Measurements from ENCODE around the gene GALNT6.

GALNT6 gene

GRCh38 chr12:51343201-51343600 is 48.0 kb downstream of the GALNT6 start:
- H3K4me1 ChIP-seq (ENCODE audit: insufficient read depth, low read length, poor library complexity, severe bottlenecking): peaks cover 4% of the 10 kb centered on the region
- H3K9me3 ChIP-seq (ENCODE audit: insufficient read depth, low read depth, low read length): no peaks in the 10 kb centered on the region
- no peak overlapping the region for H3K4me2 ChIP-seq (ENCODE audit: low read depth, low read length, poor library complexity, severe bottlenecking)
- no peaks in the 10 kb centered on the region for H3K27me3 ChIP-seq (ENCODE audit: insufficient read depth, low read length, poor library complexity, severe bottlenecking)
- H4K20me1 ChIP-seq (ENCODE audit: insufficient read depth, low read length, poor library complexity, severe bottlenecking): no peaks in the 10 kb centered on the region
- H3K36me3 ChIP-seq (ENCODE audit: insufficient read depth, low read length): no peaks in the 10 kb centered on the region
- TF ChIP-seq CTCF (conservative IDR thresholded peaks at IDR 0.05; ENCODE audit: low read length) (no peak), EZH2phosphoT487 (IDR thresholded peaks at IDR 0.05; ENCODE audit: borderline replicate concordance) (no peak)
- no peak overlapping the region for H2AFZ ChIP-seq (ENCODE audit: low read length)
- H3K4me3 ChIP-seq (ENCODE audit: low read length, poor library complexity, severe bottlenecking): no peak overlapping the region
- H3F3A ChIP-seq (ENCODE audit: low read depth): no peaks in the 10 kb centered on the region
- H3K9me2 ChIP-seq (replicated peaks; ENCODE audit: low read depth, low read length): no peaks in the 10 kb centered on the region
- H3K79me2 ChIP-seq (ENCODE audit: insufficient read depth, low read length): no peaks in the 10 kb centered on the region
- H3K9ac ChIP-seq (ENCODE audit: low read depth, low read length, poor library complexity, severe bottlenecking): no peak overlapping the region

GRCh38 chr12:51342416-51342815 is 48.8 kb downstream of the GALNT6 start:
- H3K27me3 ChIP-seq (ENCODE audit: insufficient read depth, low read length, poor library complexity, severe bottlenecking): no peaks in the 10 kb centered on the region
- peaks cover 4% of the 10 kb centered on the region for H3K4me1 ChIP-seq (ENCODE audit: insufficient read depth, low read length, poor library complexity, severe bottlenecking)
- no peaks in the 10 kb centered on the region for H3K79me2 ChIP-seq (ENCODE audit: insufficient read depth, low read length)
- no peaks in the 10 kb centered on the region for H3K36me3 ChIP-seq (ENCODE audit: insufficient read depth, low read length)
- no peak overlapping the region for H3K4me3 ChIP-seq (ENCODE audit: low read length, poor library complexity, severe bottlenecking)
- H2AFZ ChIP-seq (ENCODE audit: low read length): no peak overlapping the region
- no peaks in the 10 kb centered on the region for H3K9me2 ChIP-seq (replicated peaks; ENCODE audit: low read depth, low read length)
- H4K20me1 ChIP-seq (ENCODE audit: insufficient read depth, low read length, poor library complexity, severe bottlenecking): no peaks in the 10 kb centered on the region
- H3K9me3 ChIP-seq (ENCODE audit: insufficient read depth, low read depth, low read length): no peaks in the 10 kb centered on the region
- no peaks in the 10 kb centered on the region for H3F3A ChIP-seq (ENCODE audit: low read depth)
- no peak overlapping the region for H3K9ac ChIP-seq (ENCODE audit: low read depth, low read length, poor library complexity, severe bottlenecking)
- TF ChIP-seq CTCF (conservative IDR thresholded peaks at IDR 0.05; ENCODE audit: low read length) (no peak), EZH2phosphoT487 (IDR thresholded peaks at IDR 0.05; ENCODE audit: borderline replicate concordance) (no peak)
- H3K4me2 ChIP-seq (ENCODE audit: low read depth, low read length, poor library complexity, severe bottlenecking): no peak overlapping the region

- H3K9me3 ChIP-seq (ENCODE audit: insufficient read depth, low read depth, low read length): no peaks in the 10 kb centered on the region
- H3K79me2 ChIP-seq (ENCODE audit: insufficient read depth, low read length): no peaks in the 10 kb centered on the region
- H3F3A ChIP-seq (ENCODE audit: low read depth): no peaks in the 10 kb centered on the region
- peaks cover 4% of the 10 kb centered on the region for H3K4me1 ChIP-seq (ENCODE audit: insufficient read depth, low read length, poor library complexity, severe bottlenecking)
- peak overlapping the region; percentile 69 for H3K4me2 ChIP-seq (ENCODE audit: low read depth, low read length, poor library complexity, severe bottlenecking)
- peak overlapping the region; percentile 32 for H3K9ac ChIP-seq (ENCODE audit: low read depth, low read length, poor library complexity, severe bottlenecking)
- no peaks in the 10 kb centered on the region for H3K9me2 ChIP-seq (replicated peaks; ENCODE audit: low read depth, low read length)
- peak overlapping the region; percentile 64 for H3K4me3 ChIP-seq (ENCODE audit: low read length, poor library complexity, severe bottlenecking)
- TF ChIP-seq EZH2phosphoT487 (IDR thresholded peaks at IDR 0.05; ENCODE audit: borderline replicate concordance) (no peak), CTCF (conservative IDR thresholded peaks at IDR 0.05; ENCODE audit: low read length) (peak; percentile 100)
- H2AFZ ChIP-seq (ENCODE audit: low read length): peak overlapping the region; percentile 79
- no peaks in the 10 kb centered on the region for H4K20me1 ChIP-seq (ENCODE audit: insufficient read depth, low read length, poor library complexity, severe bottlenecking)
- H3K27me3 ChIP-seq (ENCODE audit: insufficient read depth, low read length, poor library complexity, severe bottlenecking): no peaks in the 10 kb centered on the region
- H3K36me3 ChIP-seq (ENCODE audit: insufficient read depth, low read length): no peaks in the 10 kb centered on the region
Measured at GRCh38 chr12:51341251-51342007, 49.8 kb downstream of the GALNT6 start.

All from Loucy (cell line).